Hepatocyte (in vitro differentiated cells): ENCODE data around the gene ZNF37A. TPM values are rescaled to one million over a fixed set of nuclear protein-coding genes. Genes with fewer than 3 reads are reported as not detected.
"Not testable (repeated sequence)": the region's sequence is repeated elsewhere in the genome, so short reads cannot be mapped to it uniquely, and the experiment has no call there.

Experiments
- DNase-seq: peaks from one replicate; pipeline ENCODE4 v3.0.0-alpha.2; 2016; ENCODE audit warnings: low spot score
- H2AFZ ChIP-seq: fragments of 200-600 bp; sonication (generic); 2 replicates; pipeline ENCODE4 v1.6.0; 2016; ENCODE audit warnings: antibody characterized with exemption, mild to moderate bottlenecking
- H3K27ac ChIP-seq: fragments of 200-600 bp; sonication (generic); 2 replicates; pipeline ENCODE4 v1.5.1; 2016; ENCODE audit warnings: mild to moderate bottlenecking
- H3K27me3 ChIP-seq: fragments of 200-600 bp; sonication (generic); 2 replicates; pipeline ENCODE4 v1.6.1; 2016
- H3K36me3 ChIP-seq: fragments of 200-600 bp; sonication (generic); replicated peaks from 2 replicates; pipeline ENCODE4 v1.5.1; 2016; ENCODE audit warnings: low read depth; ENCODE audit not compliant: insufficient read depth
- H3K4me1 ChIP-seq: fragments of 200-600 bp; sonication (generic); 2 replicates; pipeline ENCODE4 v1.5.1; 2016; ENCODE audit warnings: mild to moderate bottlenecking, moderate library complexity; ENCODE audit not compliant: insufficient read depth
- H3K4me2 ChIP-seq: fragments of 200-600 bp; sonication (generic); 2 replicates; pipeline ENCODE4 v1.6.0; 2016
- H3K4me3 ChIP-seq: fragments of 200-600 bp; sonication (generic); 2 replicates; pipeline ENCODE4 v1.5.1; 2016; ENCODE audit warnings: mild to moderate bottlenecking
- H3K79me2 ChIP-seq: fragments of 200-600 bp; sonication (generic); 2 replicates; pipeline ENCODE4 v1.6.0; 2017; ENCODE audit warnings: mild to moderate bottlenecking
- H3K9me2 ChIP-seq: fragments of 200-600 bp; sonication (generic); replicated peaks from 2 replicates; pipeline ENCODE4 v1.6.0; 2017; ENCODE audit warnings: mild to moderate bottlenecking; ENCODE audit not compliant: insufficient read depth
- H3K9me3 ChIP-seq: fragments of 200-600 bp; sonication (generic); 2 replicates; pipeline ENCODE4 v1.5.1; 2016; ENCODE audit warnings: low read depth, mild to moderate bottlenecking
- H4K20me1 ChIP-seq: fragments of 200-600 bp; sonication (generic); 2 replicates; pipeline ENCODE4 v1.6.0; 2016; ENCODE audit warnings: mild to moderate bottlenecking; ENCODE audit not compliant: insufficient read depth, poor library complexity, severe bottlenecking
- EZH2 ChIP-seq: fragments of 200-600 bp; sonication (generic); IDR thresholded peaks from 2 replicates; pipeline ENCODE4 v1.6.1; 2016; ENCODE audit warnings: antibody characterized with exemption, mild to moderate bottlenecking, borderline replicate concordance
- EZH2phosphoT487 ChIP-seq: fragments of 200-600 bp; sonication (generic); IDR thresholded peaks from one replicate; pipeline ENCODE4 v1.6.1; 2018; ENCODE audit warnings: antibody characterized with exemption, mild to moderate bottlenecking, low read depth, moderate library complexity; ENCODE audit not compliant: unreplicated experiment, severe bottlenecking
- WGBS: methylation state at CpG from one replicate; pipeline ENCODE4 v1.1.6; 2016; ENCODE audit warnings: low lambda C conversion rate; ENCODE audit errors: missing lambda C conversion rate; 5-methylcytosine and 5-hydroxymethylcytosine counted together
- polyA plus RNA-seq: library from polyadenylated mRNA; unstranded; fragments of >200 nt; fragmentation: Nextera tagmentation; extraction: Ambion mirVana; gene quantifications from 2 replicates; pipeline ENCODE4 v1.2.1, GENCODE V29; 2016
- total RNA-seq: library from RNA; depleted of rRNA; stranded (reverse); fragments of >200 nt; gene quantifications from 2 replicates; pipeline ENCODE4 v1.2.3, GENCODE V29; 2014
- TF ChIP-seq, protein P1 (sequence below): fragments of 200-600 bp; sonication (generic); IDR thresholded peaks from 2 replicates; pipeline ENCODE4 v1.5.1; 2016; ENCODE audit warnings: antibody characterized with exemption, mild to moderate bottlenecking; ENCODE audit not compliant: poor library complexity

The ZNF37A gene
- total and polyA plus RNA-seq, 2 experiments from 2014 or later = 4.8 to 6.0 TPM

- Histone ChIP-seq H2AFZ (no peak overlapping the region), H3K4me2 (no peak overlapping the region), H3K79me2 (no peaks in the 10 kb centered on the region), H3K4me3 (no peak overlapping the region), H3K9me2 (no peaks in the 10 kb centered on the region), H3K27me3 (no peaks in the 10 kb centered on the region), H3K4me1 (no peaks in the 10 kb centered on the region), H3K27ac (no peak overlapping the region), H3K9me3 (no peaks in the 10 kb centered on the region), H4K20me1 (no peaks in the 10 kb centered on the region), H3K36me3 (no peaks in the 10 kb centered on the region)
- DNase-seq = no peak
- TF ChIP-seq EZH2phosphoT487 = no peak
- TF ChIP-seq EZH2 = no peak
- TF ChIP-seq, protein P1, sequence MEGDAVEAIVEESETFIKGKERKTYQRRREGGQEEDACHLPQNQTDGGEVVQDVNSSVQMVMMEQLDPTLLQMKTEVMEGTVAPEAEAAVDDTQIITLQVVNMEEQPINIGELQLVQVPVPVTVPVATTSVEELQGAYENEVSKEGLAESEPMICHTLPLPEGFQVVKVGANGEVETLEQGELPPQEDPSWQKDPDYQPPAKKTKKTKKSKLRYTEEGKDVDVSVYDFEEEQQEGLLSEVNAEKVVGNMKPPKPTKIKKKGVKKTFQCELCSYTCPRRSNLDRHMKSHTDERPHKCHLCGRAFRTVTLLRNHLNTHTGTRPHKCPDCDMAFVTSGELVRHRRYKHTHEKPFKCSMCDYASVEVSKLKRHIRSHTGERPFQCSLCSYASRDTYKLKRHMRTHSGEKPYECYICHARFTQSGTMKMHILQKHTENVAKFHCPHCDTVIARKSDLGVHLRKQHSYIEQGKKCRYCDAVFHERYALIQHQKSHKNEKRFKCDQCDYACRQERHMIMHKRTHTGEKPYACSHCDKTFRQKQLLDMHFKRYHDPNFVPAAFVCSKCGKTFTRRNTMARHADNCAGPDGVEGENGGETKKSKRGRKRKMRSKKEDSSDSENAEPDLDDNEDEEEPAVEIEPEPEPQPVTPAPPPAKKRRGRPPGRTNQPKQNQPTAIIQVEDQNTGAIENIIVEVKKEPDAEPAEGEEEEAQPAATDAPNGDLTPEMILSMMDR = no peak
These were observed 21.6 kb upstream of the ZNF37A start for GRCh38 chr10:38072552-38072951.

DNA sequence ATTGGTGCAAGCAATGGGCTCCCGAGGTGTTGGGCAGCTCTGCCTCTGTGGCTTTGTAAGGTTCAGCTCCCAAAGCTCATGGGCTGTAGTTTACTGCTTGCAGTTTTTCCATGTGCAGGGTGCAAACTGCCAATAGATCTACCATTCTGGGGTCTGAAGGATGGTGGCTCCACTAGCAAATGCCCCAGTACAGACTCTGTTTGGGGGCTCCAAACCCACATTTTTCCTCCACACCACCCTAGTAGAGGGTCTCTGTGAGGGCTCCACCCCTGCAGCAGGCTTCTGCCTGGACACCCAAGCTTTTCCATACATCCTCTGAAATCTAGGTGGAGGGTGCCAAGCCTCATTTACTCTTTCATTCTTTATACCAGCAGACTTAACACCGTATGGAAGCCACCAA, 17.4 kb upstream of the ZNF37A start:
- Histone ChIP-seq H3K36me3 (no peaks in the 10 kb centered on the region), H3K27ac (no peak overlapping the region), H3K4me1 (no peaks in the 10 kb centered on the region), H3K9me3 (no peaks in the 10 kb centered on the region), H3K4me2 (no peak overlapping the region), H3K9me2 (no peaks in the 10 kb centered on the region), H3K4me3 (no peak overlapping the region), H3K79me2 (no peaks in the 10 kb centered on the region), H2AFZ (no peak overlapping the region), H4K20me1 (no peaks in the 10 kb centered on the region), H3K27me3 (no peaks in the 10 kb centered on the region)
- TF ChIP-seq EZH2phosphoT487 (no peak), EZH2 (no peak)
- TF ChIP-seq, protein P1 = no peak
- DNase-seq = no peak
- WGBS = 58% methylated on average over 2 of the region's 2 CpGs

DNA sequence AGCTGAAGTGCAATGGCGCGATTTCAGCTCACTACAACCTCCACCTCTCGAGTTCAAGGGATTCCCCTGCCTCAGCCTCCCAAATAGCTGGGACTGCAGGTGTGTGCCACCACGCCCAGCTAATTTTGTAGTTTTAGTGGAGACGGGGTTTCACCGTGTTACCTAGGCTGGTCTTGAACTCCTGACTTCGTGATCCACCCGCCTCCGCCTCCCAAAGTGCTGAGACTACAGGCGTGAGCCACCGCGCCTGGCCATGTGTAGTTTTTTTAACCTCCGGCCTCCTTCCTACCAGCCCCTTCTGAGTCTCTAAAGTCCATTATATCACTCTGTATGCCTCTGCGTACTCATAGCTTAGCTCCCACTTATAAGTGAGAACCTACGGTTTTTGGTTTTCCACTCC, 819 bp upstream of the ZNF37A start:
- 91% methylated on average over 15 of the region's 15 CpGs for WGBS
- not testable (repeated sequence) for H3K79me2 ChIP-seq, H3K36me3 ChIP-seq, H3K4me3 ChIP-seq, H3K27ac ChIP-seq, H3K4me1 ChIP-seq, H3K9me2 ChIP-seq, H4K20me1 ChIP-seq, H3K27me3 ChIP-seq, H3K9me3 ChIP-seq, DNase-seq
- peak overlapping the region; percentile 68 for H3K4me2 ChIP-seq
- peak overlapping the region; percentile 64 for H2AFZ ChIP-seq

DNA sequence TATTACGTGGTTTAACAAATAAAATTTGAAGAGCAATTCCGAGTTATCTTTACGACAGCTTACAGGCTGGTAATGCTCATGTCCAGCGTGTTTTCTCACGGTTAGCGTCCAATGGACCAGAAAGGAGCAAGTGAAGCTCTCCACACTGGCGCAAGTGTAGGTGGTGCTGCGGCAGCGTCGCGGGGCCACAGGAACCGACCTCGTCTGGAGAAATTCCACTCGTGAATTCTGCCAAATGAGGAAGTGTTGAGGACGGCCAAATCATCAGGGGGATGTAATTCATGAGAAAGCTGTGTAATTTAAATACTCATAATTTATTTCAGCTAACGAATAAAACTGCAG, 350 bp upstream of the ZNF37A start:
- 64% methylated on average over 16 of the region's 16 CpGs for WGBS
- DNase-seq = no peak
- Histone ChIP-seq H3K4me3 (no peak overlapping the region), H3K27ac (no peak overlapping the region), H2AFZ (peak overlapping the region; percentile 64), H3K9me3 (no peaks in the 10 kb centered on the region), H3K9me2 (no peaks in the 10 kb centered on the region), H3K4me2 (peak overlapping the region; percentile 68), H4K20me1 (no peaks in the 10 kb centered on the region), H3K36me3 (no peaks in the 10 kb centered on the region), H3K4me1 (no peaks in the 10 kb centered on the region), H3K79me2 (no peaks in the 10 kb centered on the region), H3K27me3 (no peaks in the 10 kb centered on the region)
- TF ChIP-seq EZH2phosphoT487 (no peak), EZH2 (no peak)
- TF ChIP-seq, protein P1 = no peak
